HG03045 (cell line): ENCODE measurements around the gene GPR17.

Experiments
- ATAC-seq: cut with Tn5 transposase; IDR thresholded peaks from one replicate; pipeline ENCODE4 v1.9.1; 2021; ENCODE audit warnings: mild to moderate bottlenecking, moderate library complexity; ENCODE audit not compliant: unreplicated experiment

Gene GPR17

DNA sequence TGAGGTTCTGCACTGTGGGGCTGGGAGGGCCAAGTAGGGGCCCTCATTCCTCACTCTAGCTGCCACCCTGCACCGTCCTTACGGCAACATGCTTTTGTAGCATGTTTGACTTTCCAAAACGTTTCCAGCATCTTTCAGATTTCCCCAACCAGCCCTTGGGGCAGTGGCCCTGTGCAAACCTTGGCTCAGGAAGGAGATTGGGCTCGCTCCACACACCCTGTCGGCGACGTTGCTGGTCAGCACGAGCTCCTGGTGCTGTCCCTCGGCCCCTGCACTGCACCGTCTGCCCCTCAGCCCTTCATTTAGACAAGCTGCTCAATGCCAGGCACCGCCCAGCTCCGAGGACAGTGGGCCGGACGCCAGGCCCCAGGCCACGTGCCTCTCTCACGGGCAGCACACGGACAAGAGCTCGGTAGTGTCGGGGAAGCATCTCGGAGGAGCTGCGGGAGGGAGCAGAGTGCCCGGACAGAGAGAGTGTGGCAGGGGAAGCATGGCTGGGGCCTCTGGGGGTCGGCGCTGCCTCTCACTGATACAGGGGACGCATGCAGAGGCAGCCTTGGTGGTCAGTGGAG is 6.9 kb downstream of the GPR17 start:
- ATAC-seq = no peak

DNA sequence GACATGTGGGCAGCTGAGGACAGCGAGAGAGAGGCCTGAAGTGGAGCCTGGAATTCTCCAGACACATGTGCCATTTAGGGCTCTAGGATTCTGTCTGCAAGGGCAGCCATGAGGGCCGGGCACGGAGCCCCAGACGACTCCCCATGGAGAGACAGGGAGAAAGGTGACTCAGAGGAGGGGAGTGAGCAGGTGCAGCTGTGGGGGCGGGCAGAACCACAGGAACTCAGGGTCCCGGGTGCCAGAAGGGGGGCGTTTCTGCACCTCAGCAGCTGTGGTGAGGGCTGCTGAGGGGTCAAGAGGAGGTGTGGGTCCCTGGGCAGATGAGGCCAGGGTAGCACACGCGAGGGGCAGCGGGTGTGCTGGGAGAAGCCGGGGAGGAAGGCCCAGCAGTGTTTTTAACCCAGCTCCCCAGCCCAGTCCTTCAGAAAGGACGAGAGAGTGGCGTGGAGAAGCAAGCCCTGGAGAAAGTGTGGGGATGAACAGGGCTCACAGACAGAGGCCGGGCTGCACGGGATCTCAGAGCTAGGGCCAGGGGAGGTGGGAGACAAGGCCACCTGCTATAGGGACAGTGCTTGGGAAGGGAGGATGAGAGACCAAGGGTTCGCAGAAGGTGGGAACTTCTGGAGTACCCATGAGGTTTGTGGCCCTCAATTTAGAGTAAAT is 7.6 kb downstream of the GPR17 start:
- no peak for ATAC-seq

DNA sequence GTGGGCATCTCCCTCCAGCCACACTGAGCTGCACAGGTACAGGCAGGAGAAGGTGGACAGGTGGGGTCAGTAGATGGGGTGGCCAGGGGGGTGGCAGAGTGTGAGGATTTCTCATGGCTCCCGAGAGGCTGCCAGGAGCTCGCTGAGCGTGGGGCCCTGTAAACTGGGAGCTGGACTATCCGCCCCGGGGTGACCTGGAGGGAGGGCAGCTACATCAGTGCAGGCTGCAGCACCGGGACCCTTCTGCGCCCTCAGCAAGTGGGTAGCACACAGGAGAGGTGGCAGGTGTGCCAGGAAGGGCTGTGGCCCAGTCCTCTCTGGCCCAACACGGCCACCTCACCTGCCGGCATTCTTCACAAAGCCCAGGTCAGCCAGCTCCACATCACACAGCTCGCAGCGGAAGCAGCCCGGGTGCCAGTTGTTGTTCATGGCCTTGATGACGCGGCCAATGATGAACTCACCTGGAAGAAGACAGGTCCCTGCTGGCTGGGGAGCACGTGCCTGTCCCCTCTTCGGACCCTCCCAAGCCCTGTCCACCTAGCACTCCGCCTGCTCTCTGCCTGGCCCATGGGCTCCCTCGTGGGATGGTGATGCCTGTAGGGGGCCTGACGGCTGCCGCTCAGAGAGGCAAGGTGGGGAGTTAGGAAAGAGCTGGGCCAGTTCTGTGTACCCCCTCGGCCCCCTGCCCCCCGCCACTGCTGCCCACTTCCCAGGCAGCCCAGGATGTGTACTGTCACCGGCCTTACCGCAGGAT is 8.3 kb downstream of the GPR17 start:
- no peak for ATAC-seq

DNA sequence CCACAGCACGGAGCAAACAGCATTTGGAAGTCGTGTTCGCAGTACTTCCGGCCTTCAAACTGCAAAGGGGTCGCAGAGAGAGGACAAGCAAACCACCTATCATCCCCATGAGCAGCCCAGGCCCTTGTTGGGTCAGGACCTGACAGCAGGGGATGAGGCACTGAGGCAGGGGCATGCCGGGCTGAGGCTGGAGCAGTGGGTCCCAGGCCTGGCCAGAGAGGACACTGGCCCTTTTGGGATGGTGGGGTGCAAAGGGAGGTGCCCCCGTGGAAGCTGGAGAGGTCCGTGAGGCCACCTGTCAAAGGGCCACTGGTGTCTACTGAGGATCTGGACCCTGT is 8.9 kb downstream of the GPR17 start:
- ATAC-seq = no peak

DNA sequence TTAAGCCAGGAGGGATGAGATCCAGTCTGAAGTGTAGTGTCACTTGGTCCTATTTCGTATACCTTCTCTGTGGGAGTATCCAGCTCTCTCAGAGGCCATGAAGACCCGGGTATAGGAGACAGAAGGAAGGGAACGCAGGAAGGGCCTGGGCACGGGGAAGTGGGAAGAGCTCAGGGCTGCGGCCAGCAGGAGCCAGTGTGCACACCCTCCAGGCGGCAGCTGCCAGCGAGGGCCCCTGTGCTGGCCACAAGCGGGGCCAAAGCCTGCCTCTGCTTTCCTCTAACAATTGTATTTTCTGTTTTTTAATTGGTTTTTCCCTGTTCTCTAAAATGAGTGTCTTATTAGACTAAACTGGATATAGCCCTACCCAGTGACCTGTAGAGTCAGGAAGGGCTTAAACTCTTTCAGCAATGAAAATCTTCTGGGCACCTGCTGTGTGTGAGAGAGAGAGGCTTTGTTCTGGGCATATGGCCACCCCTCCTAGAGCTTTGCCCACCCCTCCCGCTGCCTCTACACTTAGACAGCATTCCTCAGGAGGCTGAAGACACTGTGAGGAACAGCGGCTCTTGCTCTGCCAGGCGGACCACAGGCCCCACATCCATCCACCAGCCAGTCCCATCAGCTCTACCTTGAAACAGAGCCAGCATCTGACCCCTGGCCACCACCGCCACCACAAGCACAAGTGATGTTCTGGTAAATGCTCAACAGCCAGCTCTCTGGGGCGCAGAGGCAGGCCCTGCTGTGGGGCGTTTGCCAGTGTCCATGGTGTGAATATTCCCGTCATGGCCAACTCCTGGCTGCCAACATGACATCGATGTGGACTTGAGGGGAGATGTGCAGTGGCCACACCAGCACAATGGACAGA is 9.5 kb downstream of the GPR17 start:
- ATAC-seq = no peak

DNA sequence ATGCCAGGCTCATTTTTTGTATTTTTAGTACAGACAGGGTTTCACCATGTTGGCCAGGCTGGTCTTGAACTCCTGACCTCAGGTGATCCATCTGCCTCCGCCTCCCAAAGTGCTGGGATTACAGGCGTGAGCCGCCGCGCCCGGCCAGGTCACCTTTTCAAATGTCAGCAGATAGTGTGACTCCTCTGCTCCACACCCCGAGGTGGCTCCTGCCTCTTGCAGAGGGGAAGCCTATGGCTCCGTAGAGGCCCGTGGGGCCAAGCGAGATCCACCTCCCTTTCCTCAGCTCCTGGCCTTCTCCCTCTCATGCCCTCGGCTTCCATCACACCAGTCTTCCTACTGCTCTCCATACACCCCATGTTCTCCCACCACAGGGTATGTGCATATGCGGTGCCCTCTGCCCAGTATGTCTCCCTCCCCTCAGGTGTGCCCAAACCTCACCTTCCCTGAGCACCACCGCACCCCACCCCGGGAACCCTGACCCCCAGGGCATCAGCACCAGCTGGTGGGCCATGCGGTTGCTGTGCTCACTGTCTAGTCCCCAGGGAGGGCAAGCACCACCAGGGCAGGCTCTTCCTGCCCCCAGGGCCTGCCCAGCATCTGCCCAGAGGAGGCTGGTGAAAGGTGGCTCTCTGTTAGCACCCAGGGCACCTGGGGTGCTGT is 10.7 kb downstream of the GPR17 start:
- ATAC-seq = no peak

GRCh38 chr2:127657232-127657595 is 11.3 kb downstream of the GPR17 start:
- ATAC-seq = no peak

DNA sequence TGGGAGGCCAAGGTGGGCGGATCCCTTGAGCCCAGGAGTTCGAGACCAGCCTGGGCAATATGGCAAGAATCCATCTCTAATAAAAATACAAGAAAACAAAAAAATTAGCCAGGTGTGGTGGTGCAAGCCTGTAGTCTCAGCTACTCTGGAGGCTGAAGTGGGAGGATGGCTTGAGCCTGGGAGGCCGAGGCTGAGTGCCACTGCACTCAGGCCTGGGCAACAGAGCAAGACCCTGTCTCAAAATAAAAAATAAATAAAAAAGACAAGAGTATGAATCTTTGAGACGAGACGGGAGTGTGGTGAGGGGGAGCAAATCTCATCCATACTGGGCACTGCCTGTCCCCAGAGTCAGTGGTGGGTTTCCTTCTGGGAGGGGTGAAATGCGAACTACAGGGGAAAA is 12.2 kb downstream of the GPR17 start:
- no peak for ATAC-seq

- no peak for ATAC-seq
Measured at GRCh38 chr2:127658641-127659407, 12.9 kb downstream of the GPR17 start.

DNA sequence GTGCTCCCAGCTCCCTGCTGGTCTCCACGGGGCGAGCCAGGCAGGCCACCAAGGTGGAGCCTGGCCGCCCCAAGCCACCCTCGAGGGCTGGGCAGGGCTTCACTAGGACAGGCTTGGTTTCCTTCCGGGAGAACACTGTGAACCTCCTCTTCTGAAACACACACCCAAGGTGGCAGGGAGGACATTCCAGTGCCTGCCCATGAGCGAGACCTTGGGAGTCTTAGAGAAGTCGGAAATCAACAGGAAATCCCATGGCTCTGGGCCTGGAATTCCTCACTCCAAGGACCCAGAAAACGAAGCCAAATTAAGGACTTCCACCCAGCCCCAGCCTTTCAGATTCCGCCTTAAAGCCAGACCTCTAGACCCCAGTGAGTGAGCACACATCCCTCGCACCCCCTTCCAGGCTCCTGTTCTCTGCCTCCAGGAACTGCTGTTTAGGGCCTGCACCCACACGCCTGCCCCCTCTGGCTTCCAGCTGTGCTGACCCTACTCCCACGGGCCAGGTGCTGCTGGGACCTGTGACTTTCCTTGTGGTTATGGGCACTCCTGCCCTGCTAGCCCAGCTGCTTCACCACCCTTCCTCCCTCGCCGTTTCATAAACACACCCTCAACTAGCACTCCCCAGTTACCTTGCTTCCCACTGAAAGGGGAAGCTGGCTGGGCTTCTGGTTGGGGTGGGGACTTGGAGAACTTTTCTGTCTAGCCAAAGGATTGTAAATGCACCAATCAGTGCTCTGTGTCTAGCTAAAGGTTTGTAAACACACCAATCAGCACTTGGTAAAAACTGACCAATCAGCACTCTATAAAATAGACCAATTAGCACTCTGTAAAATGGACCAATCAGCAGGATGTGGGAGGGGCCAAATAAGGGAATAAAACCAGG is 13.7 kb downstream of the GPR17 start:
- ATAC-seq = no peak

GRCh38 chr2:127660291-127660578 is 14.3 kb downstream of the GPR17 start:
- ATAC-seq = no peak

DNA sequence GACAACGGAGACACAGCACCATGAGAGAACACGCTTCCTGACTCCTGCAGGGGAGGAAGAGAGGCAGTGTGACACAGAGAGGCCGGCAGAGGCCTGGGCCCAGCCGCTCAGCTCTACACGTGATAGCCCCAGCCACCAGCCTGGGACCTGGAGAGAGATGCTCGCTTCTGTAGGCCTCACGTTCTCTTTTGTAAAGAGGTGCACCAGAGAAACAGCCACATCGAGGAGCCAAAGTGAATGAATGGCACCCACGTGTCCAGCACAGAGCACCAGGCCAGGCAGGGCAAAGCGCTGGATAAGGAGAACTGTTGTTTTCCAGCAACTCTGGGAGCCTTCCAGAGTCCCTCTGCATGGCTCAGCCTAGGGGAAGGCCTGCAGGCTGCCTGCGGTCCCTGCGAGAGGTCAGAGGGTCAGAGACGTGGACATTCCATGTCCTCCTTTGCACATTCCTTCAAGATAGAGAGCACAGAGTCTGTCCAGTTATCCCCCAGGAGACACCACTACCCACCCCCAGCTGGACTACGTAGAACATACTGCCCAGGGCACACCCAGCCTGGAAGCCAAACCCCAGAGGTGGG is 15.2 kb downstream of the GPR17 start:
- ATAC-seq = no peak

DNA sequence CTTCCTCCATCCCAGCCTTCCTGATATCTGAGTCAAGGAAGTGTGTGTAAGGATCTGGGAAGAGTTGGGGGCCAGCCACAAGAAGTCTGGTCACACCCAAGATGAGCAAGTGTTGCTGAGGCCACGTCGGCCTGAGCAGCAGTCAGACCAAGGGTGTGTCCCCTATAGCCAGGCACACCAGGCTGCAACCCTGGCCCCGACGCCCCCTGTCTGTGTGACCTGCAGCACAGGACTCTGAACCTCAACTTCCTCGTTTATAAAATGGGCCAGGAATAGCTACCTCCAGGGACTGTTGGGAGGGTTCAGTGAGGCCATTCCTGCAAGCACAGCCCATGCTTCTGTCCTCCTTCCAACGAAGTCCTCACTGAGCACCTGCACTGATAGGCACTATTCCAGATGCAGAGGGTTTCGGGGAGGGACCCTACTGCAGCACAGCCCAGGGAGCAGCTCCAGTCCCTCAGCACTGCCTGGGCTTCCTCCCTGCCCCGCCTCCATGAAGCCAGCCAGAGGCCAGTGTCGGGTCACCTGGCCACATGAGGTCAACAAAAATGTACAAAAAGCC is 16.1 kb downstream of the GPR17 start:
- ATAC-seq = no peak

DNA sequence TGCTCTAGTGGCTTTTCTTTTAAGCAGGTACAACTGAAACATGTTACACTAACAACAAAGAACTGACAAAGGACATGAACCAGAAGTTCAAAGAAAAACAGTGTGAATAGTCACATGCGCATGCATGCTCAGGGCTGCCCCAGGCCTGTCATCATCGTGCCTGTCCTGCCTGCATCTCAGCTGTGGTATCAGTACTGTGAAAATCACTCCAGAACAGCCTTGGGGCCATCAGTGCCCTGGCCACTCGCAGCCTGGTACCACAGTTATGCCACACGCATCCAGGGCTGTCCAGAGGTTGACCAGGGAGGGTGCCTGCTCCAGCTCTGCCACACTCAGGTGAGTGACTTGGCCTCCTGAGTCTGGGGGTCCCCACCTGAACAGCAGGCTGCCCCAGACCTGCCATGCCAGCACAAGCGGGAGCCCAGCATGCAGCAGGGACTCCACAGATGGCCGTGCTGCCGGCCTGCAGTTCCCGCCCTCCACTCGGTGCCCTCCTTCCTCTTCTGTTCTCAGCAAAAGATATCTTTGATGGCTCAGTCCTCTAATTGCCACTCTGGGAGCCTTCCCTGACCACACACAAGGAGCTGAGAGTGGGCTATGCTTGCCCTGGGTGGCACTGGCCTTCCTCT is 17.1 kb downstream of the GPR17 start:
- ATAC-seq = no peak

- no peak for ATAC-seq
Measured at GRCh38 chr2:127663566-127664064, 17.7 kb downstream of the GPR17 start.

- ATAC-seq = no peak
Measured at GRCh38 chr2:127664065-127664894, 18.3 kb downstream of the GPR17 start.

DNA sequence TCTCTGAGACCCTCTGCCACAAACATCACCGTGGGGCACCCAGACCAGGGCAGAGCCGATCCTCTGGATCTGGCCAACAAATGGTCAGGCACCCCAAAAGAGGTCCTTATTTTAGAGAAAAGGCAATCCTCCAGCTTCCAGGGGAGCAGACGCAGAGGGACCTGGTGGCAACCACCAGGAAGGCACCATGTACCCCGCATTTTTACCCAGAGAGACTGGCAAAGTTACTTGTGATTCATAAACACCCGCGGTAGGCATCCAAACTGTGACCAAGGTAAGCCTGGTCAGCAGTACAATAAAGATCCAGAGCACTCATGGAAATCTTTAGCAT is 18.9 kb downstream of the GPR17 start:
- ATAC-seq = no peak
